ENCODE measurements around the gene AUTS2. TPM values are rescaled to one million over a fixed set of nuclear protein-coding genes. Genes with fewer than 3 reads are reported as not detected.
A peak's percentile ranks its signal among the peaks of the same experiment; 100 is the strongest.

AUTS2 gene
- total and polyA plus RNA-seq, 10 of the 15 experiments (the other 5 are each of a cell fraction or from before 2014, with no cell fraction given): 6.4 to 55.6 (median 21.6) TPM

DNA sequence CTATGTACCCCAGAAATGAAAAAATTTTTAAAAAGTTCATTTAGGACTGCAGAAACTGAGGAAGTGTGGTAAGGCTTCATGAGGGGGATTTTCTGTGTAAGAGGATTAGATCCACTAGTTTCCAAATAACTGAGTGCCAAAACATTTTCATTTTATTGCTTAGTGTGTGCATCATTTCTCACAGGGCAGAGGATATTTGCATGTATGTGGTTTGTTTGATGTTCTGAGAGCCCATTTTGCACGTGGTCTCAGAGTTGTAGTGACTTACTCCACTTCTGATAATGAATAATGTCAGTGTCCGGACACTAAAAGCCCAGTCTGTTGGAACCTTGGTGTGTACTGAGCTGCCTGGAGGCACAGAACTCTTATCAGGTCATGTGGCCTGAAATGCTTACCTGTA lies 299.9 kb downstream of the AUTS2 start (continued):
- TF ChIP-seq, protein P1, sequence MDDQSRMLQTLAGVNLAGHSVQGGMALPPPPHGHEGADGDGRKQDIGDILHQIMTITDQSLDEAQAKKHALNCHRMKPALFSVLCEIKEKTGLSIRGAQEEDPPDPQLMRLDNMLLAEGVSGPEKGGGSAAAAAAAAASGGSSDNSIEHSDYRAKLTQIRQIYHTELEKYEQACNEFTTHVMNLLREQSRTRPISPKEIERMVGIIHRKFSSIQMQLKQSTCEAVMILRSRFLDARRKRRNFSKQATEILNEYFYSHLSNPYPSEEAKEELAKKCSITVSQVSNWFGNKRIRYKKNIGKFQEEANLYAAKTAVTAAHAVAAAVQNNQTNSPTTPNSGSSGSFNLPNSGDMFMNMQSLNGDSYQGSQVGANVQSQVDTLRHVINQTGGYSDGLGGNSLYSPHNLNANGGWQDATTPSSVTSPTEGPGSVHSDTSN (IDR thresholded peaks at IDR 0.05; ENCODE audit: insufficient replicate concordance, low read depth, low read length): no peak
- TF ChIP-seq, protein P2, sequence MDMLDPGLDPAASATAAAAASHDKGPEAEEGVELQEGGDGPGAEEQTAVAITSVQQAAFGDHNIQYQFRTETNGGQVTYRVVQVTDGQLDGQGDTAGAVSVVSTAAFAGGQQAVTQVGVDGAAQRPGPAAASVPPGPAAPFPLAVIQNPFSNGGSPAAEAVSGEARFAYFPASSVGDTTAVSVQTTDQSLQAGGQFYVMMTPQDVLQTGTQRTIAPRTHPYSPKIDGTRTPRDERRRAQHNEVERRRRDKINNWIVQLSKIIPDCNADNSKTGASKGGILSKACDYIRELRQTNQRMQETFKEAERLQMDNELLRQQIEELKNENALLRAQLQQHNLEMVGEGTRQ (IDR thresholded peaks at IDR 0.05; ENCODE audit: borderline replicate concordance, low read depth, low read length): peak; percentile 37; the same call in 1 of the 2 replicates
- TF ChIP-seq YBX1 (IDR thresholded peaks at IDR 0.05) (no peak), ZNF274 (IDR thresholded peaks at IDR 0.05; ENCODE audit: insufficient read depth, insufficient read length) (no peak), ZNF384 (IDR thresholded peaks at IDR 0.05; ENCODE audit: borderline replicate concordance, low read depth, low read length) (no peak), YY1 (IDR thresholded peaks at IDR 0.05; ENCODE audit: low read depth, low read length) (no peak), ZBED1 (IDR thresholded peaks at IDR 0.05; ENCODE audit: borderline replicate concordance) (0 out of 2 replicates have a peak, but pooled peaks have one; percentile 56), IKZF2 (IDR thresholded peaks at IDR 0.05) (peak in 1 of 2 experiments; percentile 34; a peak in 1 of 4 replicates), BMI1 (IDR thresholded peaks at IDR 0.05; ENCODE audit: borderline replicate concordance) (no peak), TARDBP (IDR thresholded peaks at IDR 0.05; ENCODE audit: borderline replicate concordance) (no peak), DPF2 (IDR thresholded peaks at IDR 0.05) (no peak), BHLHE40 (IDR thresholded peaks at IDR 0.05; ENCODE audit: borderline replicate concordance in 1 of 2, low read depth in 2 of 2, low read length in 1 of 2) (peak; percentile 88 to 91), ZSCAN29 (IDR thresholded peaks at IDR 0.05) (no peak), EED (IDR thresholded peaks at IDR 0.05; ENCODE audit: low read depth) (peak; percentile 46; the same call in 1 of the 2 replicates), IKZF1 (conservative IDR thresholded peaks at IDR 0.05) (no peak), SIN3A (IDR thresholded peaks at IDR 0.05; ENCODE audit: low read depth, low read length) (no peak), CREM (IDR thresholded peaks at IDR 0.05; ENCODE audit: low read depth) (peak; percentile 34; the same call in 1 of the 2 replicates), ZNF217 (IDR thresholded peaks at IDR 0.05) (no peak), ZZZ3 (IDR thresholded peaks at IDR 0.05; ENCODE audit: control insufficient read depth, insufficient read length, low read depth) (no peak)
- TF ChIP-seq, protein P3, sequence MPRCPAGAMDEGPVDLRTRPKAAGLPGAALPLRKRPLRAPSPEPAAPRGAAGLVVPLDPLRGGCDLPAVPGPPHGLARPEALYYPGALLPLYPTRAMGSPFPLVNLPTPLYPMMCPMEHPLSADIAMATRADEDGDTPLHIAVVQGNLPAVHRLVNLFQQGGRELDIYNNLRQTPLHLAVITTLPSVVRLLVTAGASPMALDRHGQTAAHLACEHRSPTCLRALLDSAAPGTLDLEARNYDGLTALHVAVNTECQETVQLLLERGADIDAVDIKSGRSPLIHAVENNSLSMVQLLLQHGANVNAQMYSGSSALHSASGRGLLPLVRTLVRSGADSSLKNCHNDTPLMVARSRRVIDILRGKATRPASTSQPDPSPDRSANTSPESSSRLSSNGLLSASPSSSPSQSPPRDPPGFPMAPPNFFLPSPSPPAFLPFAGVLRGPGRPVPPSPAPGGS (IDR thresholded peaks at IDR 0.05; ENCODE audit: borderline replicate concordance, insufficient read depth, low read depth, low read length, poor library complexity, severe bottlenecking): no peak
- TF ChIP-seq, protein P4, sequence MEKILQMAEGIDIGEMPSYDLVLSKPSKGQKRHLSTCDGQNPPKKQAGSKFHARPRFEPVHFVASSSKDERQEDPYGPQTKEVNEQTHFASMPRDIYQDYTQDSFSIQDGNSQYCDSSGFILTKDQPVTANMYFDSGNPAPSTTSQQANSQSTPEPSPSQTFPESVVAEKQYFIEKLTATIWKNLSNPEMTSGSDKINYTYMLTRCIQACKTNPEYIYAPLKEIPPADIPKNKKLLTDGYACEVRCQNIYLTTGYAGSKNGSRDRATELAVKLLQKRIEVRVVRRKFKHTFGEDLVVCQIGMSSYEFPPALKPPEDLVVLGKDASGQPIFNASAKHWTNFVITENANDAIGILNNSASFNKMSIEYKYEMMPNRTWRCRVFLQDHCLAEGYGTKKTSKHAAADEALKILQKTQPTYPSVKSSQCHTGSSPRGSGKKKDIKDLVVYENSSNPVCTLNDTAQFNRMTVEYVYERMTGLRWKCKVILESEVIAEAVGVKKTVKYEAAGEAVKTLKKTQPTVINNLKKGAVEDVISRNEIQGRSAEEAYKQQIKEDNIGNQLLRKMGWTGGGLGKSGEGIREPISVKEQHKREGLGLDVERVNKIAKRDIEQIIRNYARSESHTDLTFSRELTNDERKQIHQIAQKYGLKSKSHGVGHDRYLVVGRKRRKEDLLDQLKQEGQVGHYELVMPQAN (conservative IDR thresholded peaks at IDR 0.05): no peak
- TF ChIP-seq, protein P5, sequence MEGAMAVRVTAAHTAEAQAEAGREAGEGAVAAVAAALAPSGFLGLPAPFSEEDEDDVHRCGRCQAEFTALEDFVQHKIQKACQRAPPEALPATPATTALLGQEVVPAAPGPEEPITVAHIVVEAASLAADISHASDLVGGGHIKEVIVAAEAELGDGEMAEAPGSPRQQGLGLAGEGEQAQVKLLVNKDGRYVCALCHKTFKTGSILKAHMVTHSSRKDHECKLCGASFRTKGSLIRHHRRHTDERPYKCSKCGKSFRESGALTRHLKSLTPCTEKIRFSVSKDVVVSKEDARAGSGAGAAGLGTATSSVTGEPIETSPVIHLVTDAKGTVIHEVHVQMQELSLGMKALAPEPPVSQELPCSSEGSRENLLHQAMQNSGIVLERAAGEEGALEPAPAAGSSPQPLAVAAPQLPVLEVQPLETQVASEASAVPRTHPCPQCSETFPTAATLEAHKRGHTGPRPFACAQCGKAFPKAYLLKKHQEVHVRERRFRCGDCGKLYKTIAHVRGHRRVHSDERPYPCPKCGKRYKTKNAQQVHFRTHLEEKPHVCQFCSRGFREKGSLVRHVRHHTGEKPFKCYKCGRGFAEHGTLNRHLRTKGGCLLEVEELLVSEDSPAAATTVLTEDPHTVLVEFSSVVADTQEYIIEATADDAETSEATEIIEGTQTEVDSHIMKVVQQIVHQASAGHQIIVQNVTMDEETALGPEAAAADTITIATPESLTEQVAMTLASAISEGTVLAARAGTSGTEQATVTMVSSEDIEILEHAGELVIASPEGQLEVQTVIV (IDR thresholded peaks at IDR 0.05; ENCODE audit: borderline replicate concordance, partially characterized antibody): no peak
- TF ChIP-seq, protein P6, sequence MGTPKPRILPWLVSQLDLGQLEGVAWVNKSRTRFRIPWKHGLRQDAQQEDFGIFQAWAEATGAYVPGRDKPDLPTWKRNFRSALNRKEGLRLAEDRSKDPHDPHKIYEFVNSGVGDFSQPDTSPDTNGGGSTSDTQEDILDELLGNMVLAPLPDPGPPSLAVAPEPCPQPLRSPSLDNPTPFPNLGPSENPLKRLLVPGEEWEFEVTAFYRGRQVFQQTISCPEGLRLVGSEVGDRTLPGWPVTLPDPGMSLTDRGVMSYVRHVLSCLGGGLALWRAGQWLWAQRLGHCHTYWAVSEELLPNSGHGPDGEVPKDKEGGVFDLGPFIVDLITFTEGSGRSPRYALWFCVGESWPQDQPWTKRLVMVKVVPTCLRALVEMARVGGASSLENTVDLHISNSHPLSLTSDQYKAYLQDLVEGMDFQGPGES (IDR thresholded peaks at IDR 0.05): no peak

Measured in GM12878 (cell line).